GM10847 (cell line): Measurements from ENCODE around the gene CDH22.

ENCODE experiments used
- POLR2A ChIP-seq: IDR thresholded peaks from 2 replicates; pipeline ENCODE4 v1.6.1; 2011; ENCODE audit not compliant: insufficient read length; ENCODE audit errors: extremely low read depth

CDH22 gene

GRCh38 chr20:46270977-46271744, 37.1 kb downstream of the CDH22 start:
- no peak for TF ChIP-seq POLR2A

- TF ChIP-seq POLR2A: no peak
Measured at GRCh38 chr20:46269372-46269771, 38.9 kb downstream of the CDH22 start.

GRCh38 chr20:46268662-46269061, 39.6 kb downstream of the CDH22 start:
- no peak for TF ChIP-seq POLR2A

GRCh38 chr20:46268131-46268614, 40.1 kb downstream of the CDH22 start:
- no peak for TF ChIP-seq POLR2A

GRCh38 chr20:46267108-46268105, 40.9 kb downstream of the CDH22 start:
- TF ChIP-seq POLR2A: no peak

GRCh38 chr20:46265539-46265938, 42.8 kb downstream of the CDH22 start:
- no peak for TF ChIP-seq POLR2A

GRCh38 chr20:46264391-46265266, 43.7 kb downstream of the CDH22 start:
- TF ChIP-seq POLR2A: no peak

- no peak for TF ChIP-seq POLR2A
Measured at GRCh38 chr20:46261456-46262253, 46.6 kb downstream of the CDH22 start.

- TF ChIP-seq POLR2A: no peak
Measured at GRCh38 chr20:46260936-46261454, 47.3 kb downstream of the CDH22 start.

GRCh38 chr20:46260480-46260879, 47.8 kb downstream of the CDH22 start:
- no peak for TF ChIP-seq POLR2A

- no peak for TF ChIP-seq POLR2A
Measured at GRCh38 chr20:46259260-46259859, 48.9 kb downstream of the CDH22 start.

- TF ChIP-seq POLR2A: no peak
Measured at GRCh38 chr20:46257887-46258286, 50.4 kb downstream of the CDH22 start.

GRCh38 chr20:46256293-46256692, 52.0 kb downstream of the CDH22 start:
- no peak for TF ChIP-seq POLR2A
